ENCODE measurements around the gene TYW1.

GRCh38 chr7:66967029-66967428 is 29.6 kb upstream of the TYW1 start:
- TF ChIP-seq, protein P1, sequence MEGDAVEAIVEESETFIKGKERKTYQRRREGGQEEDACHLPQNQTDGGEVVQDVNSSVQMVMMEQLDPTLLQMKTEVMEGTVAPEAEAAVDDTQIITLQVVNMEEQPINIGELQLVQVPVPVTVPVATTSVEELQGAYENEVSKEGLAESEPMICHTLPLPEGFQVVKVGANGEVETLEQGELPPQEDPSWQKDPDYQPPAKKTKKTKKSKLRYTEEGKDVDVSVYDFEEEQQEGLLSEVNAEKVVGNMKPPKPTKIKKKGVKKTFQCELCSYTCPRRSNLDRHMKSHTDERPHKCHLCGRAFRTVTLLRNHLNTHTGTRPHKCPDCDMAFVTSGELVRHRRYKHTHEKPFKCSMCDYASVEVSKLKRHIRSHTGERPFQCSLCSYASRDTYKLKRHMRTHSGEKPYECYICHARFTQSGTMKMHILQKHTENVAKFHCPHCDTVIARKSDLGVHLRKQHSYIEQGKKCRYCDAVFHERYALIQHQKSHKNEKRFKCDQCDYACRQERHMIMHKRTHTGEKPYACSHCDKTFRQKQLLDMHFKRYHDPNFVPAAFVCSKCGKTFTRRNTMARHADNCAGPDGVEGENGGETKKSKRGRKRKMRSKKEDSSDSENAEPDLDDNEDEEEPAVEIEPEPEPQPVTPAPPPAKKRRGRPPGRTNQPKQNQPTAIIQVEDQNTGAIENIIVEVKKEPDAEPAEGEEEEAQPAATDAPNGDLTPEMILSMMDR (IDR thresholded peaks at IDR 0.05): no peak
- TF ChIP-seq POLR2A (IDR thresholded peaks at IDR 0.05): no peak
